GM06990 (cell line): ENCODE results near the gene CTNNBIP1.

Source experiments
- DNase-seq: peaks from one replicate; pipeline ENCODE4 v3.0.0-alpha.2; 2011; ENCODE audit not compliant: insufficient read length; ENCODE audit errors: extremely low read depth
- H3K27me3 ChIP-seq: replicated peaks from 2 replicates; pipeline ENCODE4 v1.6.0; 2011; ENCODE audit warnings: low read length; ENCODE audit not compliant: control insufficient read depth, insufficient read depth
- H3K36me3 ChIP-seq: 2 replicates; pipeline ENCODE4 v1.5.1; 2011; ENCODE audit warnings: low read length; ENCODE audit not compliant: control insufficient read depth, insufficient read depth
- H3K4me3 ChIP-seq: replicated peaks from 2 replicates; pipeline ENCODE4 v1.5.1; 2011; ENCODE audit warnings: low read depth, mild to moderate bottlenecking, control low read depth, low read length
- TF ChIP-seq, protein P1 (sequence below): IDR thresholded peaks from 2 replicates; pipeline ENCODE4 v1.5.1; 2011; ENCODE audit warnings: low read length, control low read depth, mild to moderate bottlenecking, inconsistent platforms; ENCODE audit not compliant: insufficient read depth, poor library complexity, severe bottlenecking

Gene CTNNBIP1

DNA sequence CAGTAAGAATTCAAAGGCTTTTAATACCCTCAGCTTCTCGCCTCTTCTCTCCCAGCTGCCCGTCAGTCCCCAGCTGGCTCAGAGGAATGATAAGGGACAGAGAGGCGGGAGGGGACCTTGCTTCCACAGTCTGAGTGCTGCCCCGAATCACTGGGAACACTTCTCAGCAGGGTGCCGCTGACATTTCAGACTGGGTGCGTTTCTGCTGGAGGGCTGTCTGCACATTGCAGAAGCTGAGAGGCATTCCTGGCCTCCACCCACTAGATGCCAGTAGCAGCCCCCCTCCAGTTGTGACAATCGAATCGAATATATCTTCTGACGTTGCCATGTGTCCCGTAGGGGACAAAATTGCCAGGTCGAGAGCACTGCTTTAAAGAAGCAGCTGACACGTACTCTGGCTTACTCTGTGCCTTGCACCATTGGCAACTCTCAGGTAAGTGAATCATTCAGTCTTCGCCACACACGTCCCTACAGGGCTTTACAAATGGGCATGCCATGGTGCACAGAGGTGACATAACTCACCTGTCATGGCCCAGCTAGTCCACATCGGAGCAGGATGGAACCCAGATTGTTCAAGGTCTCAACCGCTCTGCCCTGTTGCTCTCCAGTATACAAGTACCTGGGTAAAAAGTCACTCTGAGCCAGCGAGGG, 23.9 kb downstream of the CTNNBIP1 start:
- H3K36me3 ChIP-seq = no peaks in the 10 kb centered on the region
- TF ChIP-seq, protein P1, sequence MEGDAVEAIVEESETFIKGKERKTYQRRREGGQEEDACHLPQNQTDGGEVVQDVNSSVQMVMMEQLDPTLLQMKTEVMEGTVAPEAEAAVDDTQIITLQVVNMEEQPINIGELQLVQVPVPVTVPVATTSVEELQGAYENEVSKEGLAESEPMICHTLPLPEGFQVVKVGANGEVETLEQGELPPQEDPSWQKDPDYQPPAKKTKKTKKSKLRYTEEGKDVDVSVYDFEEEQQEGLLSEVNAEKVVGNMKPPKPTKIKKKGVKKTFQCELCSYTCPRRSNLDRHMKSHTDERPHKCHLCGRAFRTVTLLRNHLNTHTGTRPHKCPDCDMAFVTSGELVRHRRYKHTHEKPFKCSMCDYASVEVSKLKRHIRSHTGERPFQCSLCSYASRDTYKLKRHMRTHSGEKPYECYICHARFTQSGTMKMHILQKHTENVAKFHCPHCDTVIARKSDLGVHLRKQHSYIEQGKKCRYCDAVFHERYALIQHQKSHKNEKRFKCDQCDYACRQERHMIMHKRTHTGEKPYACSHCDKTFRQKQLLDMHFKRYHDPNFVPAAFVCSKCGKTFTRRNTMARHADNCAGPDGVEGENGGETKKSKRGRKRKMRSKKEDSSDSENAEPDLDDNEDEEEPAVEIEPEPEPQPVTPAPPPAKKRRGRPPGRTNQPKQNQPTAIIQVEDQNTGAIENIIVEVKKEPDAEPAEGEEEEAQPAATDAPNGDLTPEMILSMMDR = no peak
- no peak overlapping the region for H3K4me3 ChIP-seq
- H3K27me3 ChIP-seq = no peaks in the 10 kb centered on the region
- no peak for DNase-seq

DNA sequence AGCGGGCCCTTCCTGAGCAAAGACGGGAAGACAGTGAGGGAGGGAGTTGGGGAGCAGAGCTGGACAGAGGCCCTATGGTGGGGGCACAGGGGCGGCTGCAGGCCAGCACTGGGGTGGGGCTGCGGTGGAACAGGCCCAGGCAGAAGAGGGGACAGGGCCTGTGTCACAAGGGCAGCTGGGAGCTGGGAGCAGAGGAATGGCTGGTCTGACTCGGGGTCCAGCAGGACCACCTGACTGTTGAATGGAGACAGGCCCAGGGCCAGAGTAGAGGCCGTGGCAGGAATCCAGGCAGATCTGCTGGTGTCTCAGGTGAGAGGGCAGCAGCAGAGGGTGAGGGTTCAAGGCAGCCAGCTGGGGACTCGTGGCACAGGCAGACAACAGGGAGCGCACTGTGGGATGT, 25.3 kb downstream of the CTNNBIP1 start:
- Histone ChIP-seq H3K36me3 (no peaks in the 10 kb centered on the region), H3K27me3 (no peaks in the 10 kb centered on the region), H3K4me3 (no peak overlapping the region)
- TF ChIP-seq, protein P1 = no peak
- DNase-seq = no peak

DNA sequence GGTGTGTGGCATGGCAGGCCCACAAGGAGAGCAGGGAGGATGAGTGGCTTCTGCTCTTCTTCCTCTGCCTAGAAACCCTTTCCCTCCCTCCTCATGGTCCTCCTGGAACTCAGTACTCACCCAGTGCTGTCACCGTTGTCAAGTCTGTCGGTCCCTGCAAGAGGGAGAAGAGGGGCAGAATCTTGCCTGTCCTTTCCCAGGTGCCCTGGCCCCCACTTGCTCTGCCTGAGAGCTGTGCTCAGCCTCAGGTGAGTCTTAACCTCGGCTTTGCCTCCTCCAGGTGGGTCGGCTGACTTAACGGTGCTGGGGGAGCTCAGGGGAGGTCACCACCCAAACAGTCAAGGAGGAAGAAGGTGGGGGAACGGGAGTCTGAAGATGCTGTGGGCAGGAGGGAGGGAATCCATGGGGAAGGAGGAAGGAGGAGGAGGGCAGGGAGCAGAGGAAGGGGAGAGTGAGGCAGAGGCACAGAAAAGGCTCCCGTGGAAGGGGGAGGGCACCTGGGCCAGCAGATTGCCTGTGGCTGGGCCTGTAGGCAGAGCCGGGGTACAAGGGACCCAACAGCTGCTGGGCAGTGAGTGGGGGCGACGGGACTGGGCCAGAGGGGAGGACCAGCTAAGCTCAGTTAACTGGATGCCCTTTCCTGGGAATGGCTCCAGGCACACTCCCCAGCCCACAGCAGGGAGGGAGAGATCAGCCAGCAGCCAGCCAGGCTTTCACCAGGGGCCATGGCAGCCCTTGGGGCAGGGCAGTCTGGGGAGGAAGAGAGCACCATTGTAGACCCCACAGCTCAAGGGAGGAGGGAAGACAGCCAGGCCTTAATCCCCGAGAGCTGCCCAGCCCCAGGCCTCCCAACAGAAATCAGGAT, 26.3 kb downstream of the CTNNBIP1 start:
- Histone ChIP-seq H3K4me3 (no peak overlapping the region), H3K27me3 (no peaks in the 10 kb centered on the region), H3K36me3 (no peaks in the 10 kb centered on the region)
- TF ChIP-seq, protein P1 = no peak
- no peak for DNase-seq

DNA sequence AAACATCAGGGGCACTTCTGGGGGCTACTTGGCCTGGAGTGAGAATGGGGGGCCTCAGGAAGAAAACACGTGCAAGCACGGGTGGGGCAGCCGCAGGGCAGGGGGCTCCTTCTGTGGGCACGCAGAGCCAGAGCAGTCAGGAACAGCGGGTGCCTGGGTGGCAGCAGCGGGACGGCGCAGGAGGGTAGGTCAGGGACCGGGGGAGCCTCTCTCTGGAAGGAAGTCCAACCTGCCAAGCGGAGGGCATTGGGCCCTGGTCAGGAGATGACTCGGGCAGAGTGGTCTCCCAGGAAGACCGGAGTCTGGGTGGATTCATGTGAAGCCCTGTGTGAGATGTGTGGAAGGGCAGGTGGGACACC, 27.1 kb downstream of the CTNNBIP1 start:
- no peaks in the 10 kb centered on the region for H3K27me3 ChIP-seq
- TF ChIP-seq, protein P1 = no peak
- no peak for DNase-seq
- no peaks in the 10 kb centered on the region; the same call in 1 of the 2 replicates for H3K36me3 ChIP-seq
- H3K4me3 ChIP-seq = no peak overlapping the region

- TF ChIP-seq, protein P1 = no peak
- Histone ChIP-seq H3K36me3 (no peaks in the 10 kb centered on the region; the same call in 1 of the 2 replicates), H3K4me3 (no peak overlapping the region), H3K27me3 (no peaks in the 10 kb centered on the region)
- DNase-seq = no peak
Observed at GRCh38 chr1:9882296-9882944, 27.6 kb downstream of the CTNNBIP1 start.
